HCT116 (cell line): ENCODE measurements around the gene TRIM63. TPM values are rescaled to one million over a fixed set of nuclear protein-coding genes. Genes with fewer than 3 reads are reported as not detected.

Source experiments
- ATF3 ChIP-seq: IDR thresholded peaks from 2 replicates; pipeline ENCODE4 v1.6.1; 2012
- CBX3 ChIP-seq: IDR thresholded peaks from 2 replicates; pipeline ENCODE4 v1.6.1; 2012; ENCODE audit warnings: low read depth
- CEBPB ChIP-seq: IDR thresholded peaks from 2 replicates; pipeline ENCODE4 v1.6.1; 2012; ENCODE audit warnings: low read depth
- CTCF ChIP-seq, 3 experiments: fragments of 200-600 bp in 1 of 3; sonication (generic) in 1 of 3; IDR thresholded peaks in 2 of 3; conservative IDR thresholded peaks in 1 of 3; 2 replicates each; pipeline ENCODE4 v1.5.1; 2012 to 2017; ENCODE audit warnings: low read depth in 2 of 3, low read length in 2 of 3, antibody characterized with exemption in 1 of 3, borderline replicate concordance in 1 of 3, control low read depth in 1 of 3, mild to moderate bottlenecking in 1 of 3, mixed read lengths in 1 of 3, mixed run types in 1 of 3, moderate library complexity in 1 of 3; ENCODE audit not compliant: insufficient read depth in 1 of 3
- FOSL1 ChIP-seq: IDR thresholded peaks from 2 replicates; pipeline ENCODE4 v1.6.1; 2012; ENCODE audit warnings: low read depth
- POLR2A ChIP-seq: IDR thresholded peaks from 2 replicates; pipeline ENCODE4 v1.7.0; 2011; ENCODE audit warnings: borderline replicate concordance; ENCODE audit not compliant: insufficient read depth, insufficient read length; ENCODE audit errors: extremely low read depth
- POLR2AphosphoS5 ChIP-seq: IDR thresholded peaks from 2 replicates; pipeline ENCODE4 v1.6.1; 2011; ENCODE audit warnings: mild to moderate bottlenecking, low read depth, low read length, moderate library complexity
- RAD21 ChIP-seq: IDR thresholded peaks from 2 replicates; pipeline ENCODE4 v1.6.1; 2012; ENCODE audit warnings: low read depth, mild to moderate bottlenecking
- REST ChIP-seq: IDR thresholded peaks from 2 replicates; pipeline ENCODE4 v1.6.1; 2012; ENCODE audit warnings: low read depth
- SP1 ChIP-seq: IDR thresholded peaks from 2 replicates; pipeline ENCODE4 v1.6.1; 2012; ENCODE audit warnings: low read depth
- SRF ChIP-seq: IDR thresholded peaks from 2 replicates; pipeline ENCODE4 v1.6.1; 2012; ENCODE audit warnings: low read depth
- total RNA-seq: library from RNA; stranded (reverse); gene quantifications from one replicate; pipeline ENCODE4 v1.2.1, GENCODE V29; 2021; ENCODE audit not compliant: unreplicated experiment

Gene TRIM63
- total RNA-seq, 1 experiment from 2014 or later = not detected

- TF ChIP-seq CTCF (IDR thresholded peaks at IDR 0.05 in 2 of 3, conservative IDR thresholded peaks at IDR 0.05 in 1 of 3; ENCODE audit: borderline replicate concordance in 1 of 3, insufficient read depth in 1 of 3, low read depth in 2 of 3, low read length in 2 of 3) (no peak), FOSL1 (no peak), CBX3 (no peak), ATF3 (no peak), SP1 (no peak), CEBPB (no peak), POLR2AphosphoS5 (no peak), POLR2A (no peak), REST (no peak), RAD21 (no peak), SRF (no peak)
Observed at GRCh38 chr1:26029054-26029863, 38.2 kb downstream of the TRIM63 start (continued).
